OCI-LY7 (cell line): Measurements from ENCODE around the gene ANKUB1. TPM values are rescaled to one million over a fixed set of nuclear protein-coding genes. Genes with fewer than 3 reads are reported as not detected.

ENCODE experiments used
- BruUV-seq: library from RNA; stranded (reverse); fragments of 400-500 nt; replicated peaks from 2 replicates; lab custom pipeline; 2021; lab: Mats Ljungman, UMichigan
- CTCF ChIA-PET: fragments of 300-600 bp; sonication (Branson Sonifier 250); formaldehyde crosslinking; loops from one replicate; lab custom pipeline; 2022; ENCODE audit warnings: antibody characterized with exemption; ENCODE audit not compliant: unreplicated experiment; lab: Charles Lee
- POLR2A ChIA-PET: fragments of 300-600 bp; sonication (Branson Sonifier 250); formaldehyde crosslinking; loops from one replicate; lab custom pipeline; 2022; ENCODE audit warnings: antibody characterized with exemption; lab: Charles Lee
- DNase-seq: peaks from one replicate; pipeline ENCODE4 v3.0.0-alpha.2; 2015; ENCODE audit warnings: low spot score
- H2AFZ ChIP-seq: fragments of 200-600 bp; sonication (generic), shearing (Covaris generic); 2 replicates; pipeline ENCODE4 v1.6.1; 2014; ENCODE audit warnings: mild to moderate bottlenecking, antibody characterized with exemption, low read length, moderate library complexity
- H3K27ac ChIP-seq: fragments of 200-600 bp; sonication (generic); 2 replicates; pipeline ENCODE4 v1.5.1; 2014; ENCODE audit warnings: mixed run types, low read depth, mild to moderate bottlenecking, moderate library complexity, low read length, inconsistent platforms; ENCODE audit not compliant: poor library complexity, severe bottlenecking
- H3K36me3 ChIP-seq: fragments of 200-600 bp; sonication (generic); 2 replicates; pipeline ENCODE4 v1.6.1; 2014; ENCODE audit warnings: mild to moderate bottlenecking, antibody characterized with exemption, low read length, moderate library complexity, mixed read lengths; ENCODE audit not compliant: insufficient read depth
- H3K4me1 ChIP-seq: fragments of 200-600 bp; sonication (generic); 2 replicates; pipeline ENCODE4 v1.5.1; 2014; ENCODE audit warnings: mild to moderate bottlenecking, low read length; ENCODE audit not compliant: insufficient read depth, poor library complexity, severe bottlenecking
- H3K4me2 ChIP-seq: fragments of 200-600 bp; sonication (generic); 2 replicates; pipeline ENCODE4 v1.6.1; 2014; ENCODE audit warnings: mild to moderate bottlenecking, low read length
- H3K4me3 ChIP-seq: fragments of 200-600 bp; sonication (generic); 2 replicates; pipeline ENCODE4 v1.5.1; 2014; ENCODE audit warnings: mild to moderate bottlenecking, low read depth, low read length; ENCODE audit not compliant: poor library complexity, severe bottlenecking
- H3K79me2 ChIP-seq: fragments of 200-600 bp; sonication (generic); 2 replicates; pipeline ENCODE4 v1.6.1; 2016; ENCODE audit warnings: low read depth, mild to moderate bottlenecking, low read length, moderate library complexity, mixed read lengths; ENCODE audit not compliant: insufficient read depth
- H3K9me2 ChIP-seq: fragments of 200-600 bp; sonication (generic); 2 replicates; pipeline ENCODE4 v1.6.1; 2016; ENCODE audit warnings: mild to moderate bottlenecking, low read length, mixed read lengths; ENCODE audit not compliant: insufficient read depth
- H3K9me3 ChIP-seq: fragments of 200-600 bp; sonication (generic); 2 replicates; pipeline ENCODE4 v1.6.1; 2014; ENCODE audit warnings: mild to moderate bottlenecking, mixed run types, low read length, mixed read lengths
- H4K20me1 ChIP-seq: fragments of 200-600 bp; sonication (generic); 2 replicates; pipeline ENCODE4 v1.6.1; 2014; ENCODE audit warnings: mild to moderate bottlenecking, antibody characterized with exemption, low read length, moderate library complexity, mixed read lengths; ENCODE audit not compliant: insufficient read depth
- EZH2phosphoT487 ChIP-seq: fragments of 200-600 bp; sonication (generic); IDR thresholded peaks from 2 replicates; pipeline ENCODE4 v1.6.1; 2018; ENCODE audit warnings: low read depth, borderline replicate concordance, mild to moderate bottlenecking, mixed run types, antibody characterized with exemption, low read length, moderate library complexity, mixed read lengths
- intact Hi-C: fragments of 100-400 bp; cut with micrococcal nuclease; formaldehyde crosslinking; loops from one replicate; pipeline ENCODE4 v1.10.0; 2022; ENCODE audit not compliant: unreplicated experiment
- total RNA-seq, 2 experiments: library from RNA; depleted of rRNA in 1 of 2; stranded (reverse); fragments of >200 nt in 1 of 2; shearing (Covaris generic) in 1 of 2; gene quantifications; 2 replicates each; pipeline ENCODE4 v1.2.3, GENCODE V29; 2014 to 2022
- TF ChIP-seq, protein P1 (sequence below): fragments of 200-600 bp; sonication (generic); conservative IDR thresholded peaks from 2 replicates; pipeline ENCODE4 v1.5.1; 2014; ENCODE audit warnings: mild to moderate bottlenecking, antibody characterized with exemption, low read length, moderate library complexity, mixed read lengths

The ANKUB1 gene
- total RNA-seq, 2 experiments from 2014 or later: not detected

DNA sequence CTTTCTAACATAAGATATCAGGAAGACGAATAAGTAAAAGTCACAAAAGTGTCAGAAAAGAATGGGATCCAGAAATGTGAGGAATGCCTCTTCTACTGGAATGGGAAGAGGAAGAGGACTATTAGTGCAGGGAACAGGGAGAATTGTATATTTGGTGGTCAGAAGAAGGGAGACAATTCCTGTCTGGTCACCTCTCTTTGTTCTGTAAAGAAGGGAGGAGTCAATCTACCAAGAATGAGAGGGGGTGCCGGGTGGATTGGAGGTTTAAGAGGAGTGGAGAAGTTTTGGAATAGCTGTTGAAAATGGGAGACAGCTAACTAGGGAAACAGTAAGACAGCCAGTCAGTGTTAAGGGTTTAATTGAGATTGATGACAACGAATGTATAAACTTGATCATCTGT, 60.1 kb downstream of the ANKUB1 start:
- H2AFZ ChIP-seq: no peak overlapping the region
- no peaks in the 10 kb centered on the region for H3K4me1 ChIP-seq
- intact Hi-C loops: no loop called here
- no peak overlapping the region for H3K27ac ChIP-seq
- no peak for DNase-seq
- H3K36me3 ChIP-seq: 0 out of 2 replicates have a peak, but pooled peaks cover 1% of the 10 kb centered on the region
- H3K4me3 ChIP-seq: no peak overlapping the region
- TF ChIP-seq, protein P1, sequence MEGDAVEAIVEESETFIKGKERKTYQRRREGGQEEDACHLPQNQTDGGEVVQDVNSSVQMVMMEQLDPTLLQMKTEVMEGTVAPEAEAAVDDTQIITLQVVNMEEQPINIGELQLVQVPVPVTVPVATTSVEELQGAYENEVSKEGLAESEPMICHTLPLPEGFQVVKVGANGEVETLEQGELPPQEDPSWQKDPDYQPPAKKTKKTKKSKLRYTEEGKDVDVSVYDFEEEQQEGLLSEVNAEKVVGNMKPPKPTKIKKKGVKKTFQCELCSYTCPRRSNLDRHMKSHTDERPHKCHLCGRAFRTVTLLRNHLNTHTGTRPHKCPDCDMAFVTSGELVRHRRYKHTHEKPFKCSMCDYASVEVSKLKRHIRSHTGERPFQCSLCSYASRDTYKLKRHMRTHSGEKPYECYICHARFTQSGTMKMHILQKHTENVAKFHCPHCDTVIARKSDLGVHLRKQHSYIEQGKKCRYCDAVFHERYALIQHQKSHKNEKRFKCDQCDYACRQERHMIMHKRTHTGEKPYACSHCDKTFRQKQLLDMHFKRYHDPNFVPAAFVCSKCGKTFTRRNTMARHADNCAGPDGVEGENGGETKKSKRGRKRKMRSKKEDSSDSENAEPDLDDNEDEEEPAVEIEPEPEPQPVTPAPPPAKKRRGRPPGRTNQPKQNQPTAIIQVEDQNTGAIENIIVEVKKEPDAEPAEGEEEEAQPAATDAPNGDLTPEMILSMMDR: no peak
- TF ChIP-seq EZH2phosphoT487: no peak
- H3K4me2 ChIP-seq: no peak overlapping the region
- H3K79me2 ChIP-seq: no peaks in the 10 kb centered on the region
- no peaks in the 10 kb centered on the region for H4K20me1 ChIP-seq
- BruUV-seq: no TSS peak
- POLR2A ChIA-PET: no interaction called here
- CTCF ChIA-PET: no interaction called here
- no peaks in the 10 kb centered on the region for H3K9me3 ChIP-seq
- H3K9me2 ChIP-seq: no peaks in the 10 kb centered on the region

DNA sequence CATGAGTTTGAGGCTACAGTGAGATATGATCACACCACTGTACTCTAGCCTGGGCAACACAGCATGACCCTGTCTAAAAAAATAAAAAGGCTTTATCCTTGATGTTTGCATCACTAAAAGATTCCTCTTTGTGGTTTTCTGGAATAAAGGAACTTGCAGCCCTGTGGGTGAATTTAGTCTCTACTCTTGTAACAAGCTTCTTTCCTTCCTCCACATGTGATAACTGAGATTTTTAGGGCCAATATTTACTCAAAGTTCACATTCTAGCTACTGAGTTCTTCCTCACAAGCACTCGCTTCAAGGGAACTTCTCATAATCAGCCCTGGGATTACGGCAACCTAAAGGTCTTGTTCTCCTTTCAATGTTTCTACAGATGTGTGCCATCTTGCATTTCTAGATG, 64.7 kb downstream of the ANKUB1 start:
- Histone ChIP-seq H3K4me2 (no peak overlapping the region), H3K79me2 (no peaks in the 10 kb centered on the region), H3K9me3 (no peaks in the 10 kb centered on the region), H3K9me2 (no peaks in the 10 kb centered on the region), H3K36me3 (no peaks in the 10 kb centered on the region), H3K4me1 (no peaks in the 10 kb centered on the region), H4K20me1 (no peaks in the 10 kb centered on the region), H3K4me3 (no peak overlapping the region), H3K27ac (no peak overlapping the region), H2AFZ (no peak overlapping the region)
- ChIA-PET POLR2A (no interaction called here), CTCF (no interaction called here)
- no peak for DNase-seq
- TF ChIP-seq EZH2phosphoT487: no peak
- TF ChIP-seq, protein P1: no peak
- BruUV-seq: no TSS peak
- intact Hi-C loops: no loop called here

DNA sequence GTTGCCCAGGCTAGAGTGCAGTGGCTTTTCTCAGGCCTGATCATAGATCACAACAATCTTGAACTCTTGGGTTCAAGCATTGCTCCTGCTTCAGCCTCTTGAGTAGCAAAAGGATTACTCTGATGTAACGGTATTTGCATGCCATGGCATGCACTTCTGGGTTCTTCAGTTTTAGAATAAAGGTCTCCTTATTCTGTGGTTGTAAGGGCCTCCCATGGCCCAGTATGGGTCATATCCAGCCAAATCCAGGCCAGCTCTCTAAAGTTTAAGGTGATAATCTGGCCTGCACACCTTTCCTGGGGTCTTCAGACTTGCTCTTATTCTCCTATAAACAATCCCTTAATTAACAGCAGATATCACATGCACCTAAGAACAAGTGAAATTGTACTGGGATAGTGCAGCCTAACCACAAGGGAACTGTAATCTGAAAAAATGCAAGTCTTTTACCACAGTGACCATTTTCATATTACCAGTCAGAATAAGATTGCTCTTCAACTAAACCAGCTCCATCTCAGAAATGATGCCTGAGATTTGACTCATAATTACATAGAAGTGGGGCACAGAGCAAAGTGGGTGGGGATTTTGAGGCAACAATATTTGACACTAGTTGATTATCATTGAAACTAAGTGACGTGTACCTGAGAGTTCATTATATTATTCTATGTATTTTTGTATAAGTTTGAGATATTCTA, 65.5 kb downstream of the ANKUB1 start:
- Histone ChIP-seq H3K27ac (no peak overlapping the region), H3K36me3 (no peaks in the 10 kb centered on the region), H3K79me2 (no peaks in the 10 kb centered on the region), H3K4me2 (no peak overlapping the region), H3K9me2 (no peaks in the 10 kb centered on the region), H2AFZ (no peak overlapping the region), H3K9me3 (no peaks in the 10 kb centered on the region), H3K4me1 (no peaks in the 10 kb centered on the region), H4K20me1 (no peaks in the 10 kb centered on the region), H3K4me3 (no peak overlapping the region)
- no peak for DNase-seq
- intact Hi-C loops: no loop called here
- TF ChIP-seq, protein P1: no peak
- no peak for TF ChIP-seq EZH2phosphoT487
- BruUV-seq: no TSS peak
- POLR2A ChIA-PET: interaction anchor here (0.6 kb wide), 1 partner anchor 30 kb away, joined by 3 read pairs; no protein-coding TSS in a partner anchor
- CTCF ChIA-PET: no interaction called here
